Dendritic cell treated with granulocyte-macrophage colony-stimulating factor and Interleukin-4, amounts not matched to agents 40 ng/mL and 50 ng/mL, for 4 days (primary cell): ENCODE data around the gene ADAMTS2.

Experiments
- H3K27ac Mint-ChIP-seq: one replicate; pipeline ENCODE4 v1.8.0; 2022; ENCODE audit warnings: mild to moderate bottlenecking, mixed read lengths
- H3K27me3 Mint-ChIP-seq: one replicate; pipeline ENCODE4 v1.8.0; 2022; ENCODE audit warnings: mild to moderate bottlenecking, mixed read lengths
- H3K36me3 Mint-ChIP-seq: one replicate; pipeline ENCODE4 v1.8.0; 2022; ENCODE audit warnings: low read depth, mixed read lengths
- H3K4me1 Mint-ChIP-seq: one replicate; pipeline ENCODE4 v1.8.0; 2022; ENCODE audit warnings: low read depth, mixed read lengths
- H3K4me3 Mint-ChIP-seq: one replicate; pipeline ENCODE4 v1.8.0; 2022; ENCODE audit warnings: mild to moderate bottlenecking, moderate library complexity, mixed read lengths
- H3K9me3 Mint-ChIP-seq: one replicate; pipeline ENCODE4 v1.8.0; 2022; ENCODE audit warnings: mixed read lengths
- intact Hi-C: fragments of 100-400 bp; cut with micrococcal nuclease; formaldehyde crosslinking; loops from one replicate; pipeline ENCODE4 v1.15.0; 2022

The ADAMTS2 gene

GRCh38 chr5:179149278-179149677, 196.0 kb downstream of the ADAMTS2 start:
- no peaks in the 10 kb centered on the region for H3K36me3 Mint-ChIP-seq
- no peak overlapping the region for H3K4me3 Mint-ChIP-seq
- intact Hi-C loops, result no loop called here
- no peaks in the 10 kb centered on the region for H3K4me1 Mint-ChIP-seq
- H3K27ac Mint-ChIP-seq, result no peak overlapping the region
- H3K27me3 Mint-ChIP-seq, result no peaks in the 10 kb centered on the region
- no peaks in the 10 kb centered on the region for H3K9me3 Mint-ChIP-seq

- Mint-ChIP-seq H3K4me3 (no peak overlapping the region), H3K4me1 (no peaks in the 10 kb centered on the region), H3K9me3 (no peaks in the 10 kb centered on the region), H3K27ac (no peak overlapping the region), H3K36me3 (no peaks in the 10 kb centered on the region), H3K27me3 (no peaks in the 10 kb centered on the region)
- intact Hi-C loops, result no loop called here
Observed at GRCh38 chr5:179148703-179149170, 196.5 kb downstream of the ADAMTS2 start.

GRCh38 chr5:179147991-179148702, 197.1 kb downstream of the ADAMTS2 start:
- H3K4me3 Mint-ChIP-seq, result no peak overlapping the region
- no peaks in the 10 kb centered on the region for H3K9me3 Mint-ChIP-seq
- H3K4me1 Mint-ChIP-seq, result no peaks in the 10 kb centered on the region
- H3K27ac Mint-ChIP-seq, result no peak overlapping the region
- intact Hi-C loops, result no loop called here
- no peaks in the 10 kb centered on the region for H3K27me3 Mint-ChIP-seq
- H3K36me3 Mint-ChIP-seq, result no peaks in the 10 kb centered on the region

GRCh38 chr5:179146277-179146676, 199.0 kb downstream of the ADAMTS2 start:
- H3K9me3 Mint-ChIP-seq, result no peaks in the 10 kb centered on the region
- H3K27me3 Mint-ChIP-seq, result no peaks in the 10 kb centered on the region
- no peak overlapping the region for H3K4me3 Mint-ChIP-seq
- H3K27ac Mint-ChIP-seq, result no peak overlapping the region
- intact Hi-C loops, result no loop called here
- H3K36me3 Mint-ChIP-seq, result no peaks in the 10 kb centered on the region
- no peaks in the 10 kb centered on the region for H3K4me1 Mint-ChIP-seq

GRCh38 chr5:179143446-179143845, 201.8 kb downstream of the ADAMTS2 start:
- intact Hi-C loops, result no loop called here
- H3K4me1 Mint-ChIP-seq, result no peaks in the 10 kb centered on the region
- no peak overlapping the region for H3K4me3 Mint-ChIP-seq
- H3K9me3 Mint-ChIP-seq, result no peaks in the 10 kb centered on the region
- H3K36me3 Mint-ChIP-seq, result no peaks in the 10 kb centered on the region
- no peak overlapping the region for H3K27ac Mint-ChIP-seq
- H3K27me3 Mint-ChIP-seq, result no peaks in the 10 kb centered on the region

GRCh38 chr5:179142434-179143198, 202.6 kb downstream of the ADAMTS2 start:
- Mint-ChIP-seq H3K27ac (no peak overlapping the region), H3K4me3 (no peak overlapping the region), H3K9me3 (no peaks in the 10 kb centered on the region), H3K36me3 (no peaks in the 10 kb centered on the region), H3K27me3 (no peaks in the 10 kb centered on the region), H3K4me1 (no peaks in the 10 kb centered on the region)
- intact Hi-C loops, result no loop called here

- Mint-ChIP-seq H3K27me3 (no peaks in the 10 kb centered on the region), H3K4me1 (no peaks in the 10 kb centered on the region), H3K27ac (no peak overlapping the region)
Observed at GRCh38 chr5:179141867-179142266, 203.4 kb downstream of the ADAMTS2 start.

GRCh38 chr5:179140293-179140692, 205.0 kb downstream of the ADAMTS2 start:
- H3K4me3 Mint-ChIP-seq, result no peak overlapping the region
- intact Hi-C loops, result no loop called here
- H3K9me3 Mint-ChIP-seq, result no peaks in the 10 kb centered on the region

More at GRCh38 chr5:179141867-179142266, 203.4 kb downstream of the ADAMTS2 start:
- intact Hi-C loops, result no loop called here
- H3K9me3 Mint-ChIP-seq, result no peaks in the 10 kb centered on the region
- H3K4me3 Mint-ChIP-seq, result no peak overlapping the region
- no peaks in the 10 kb centered on the region for H3K36me3 Mint-ChIP-seq

GRCh38 chr5:179139936-179140235, 205.4 kb downstream of the ADAMTS2 start:
- intact Hi-C loops, result no loop called here
- no peaks in the 10 kb centered on the region for H3K4me1 Mint-ChIP-seq

More at GRCh38 chr5:179140293-179140692, 205.0 kb downstream of the ADAMTS2 start:
- H3K4me1 Mint-ChIP-seq, result no peaks in the 10 kb centered on the region
- H3K27me3 Mint-ChIP-seq, result no peaks in the 10 kb centered on the region
- no peak overlapping the region for H3K27ac Mint-ChIP-seq
- no peaks in the 10 kb centered on the region for H3K36me3 Mint-ChIP-seq

GRCh38 chr5:179139111-179139935, 205.9 kb downstream of the ADAMTS2 start:
- Mint-ChIP-seq H3K36me3 (no peaks in the 10 kb centered on the region), H3K27ac (no peak overlapping the region), H3K9me3 (peaks cover 5% of the 10 kb centered on the region), H3K4me3 (no peak overlapping the region), H3K27me3 (no peaks in the 10 kb centered on the region), H3K4me1 (no peaks in the 10 kb centered on the region)
- intact Hi-C loops, result no loop called here

More at GRCh38 chr5:179139936-179140235, 205.4 kb downstream of the ADAMTS2 start:
- Mint-ChIP-seq H3K9me3 (no peaks in the 10 kb centered on the region), H3K27me3 (no peaks in the 10 kb centered on the region), H3K4me3 (no peak overlapping the region), H3K27ac (no peak overlapping the region), H3K36me3 (no peaks in the 10 kb centered on the region)

- Mint-ChIP-seq H3K4me1 (no peaks in the 10 kb centered on the region), H3K27me3 (no peaks in the 10 kb centered on the region), H3K27ac (no peak overlapping the region), H3K4me3 (no peak overlapping the region), H3K36me3 (no peaks in the 10 kb centered on the region), H3K9me3 (peaks cover 12% of the 10 kb centered on the region)
- intact Hi-C loops, result no loop called here
Observed at GRCh38 chr5:179138568-179138925, 206.7 kb downstream of the ADAMTS2 start.

- H3K27ac Mint-ChIP-seq, result no peak overlapping the region
- intact Hi-C loops, result no loop called here
- peaks cover 12% of the 10 kb centered on the region for H3K9me3 Mint-ChIP-seq
- no peak overlapping the region for H3K4me3 Mint-ChIP-seq
- no peaks in the 10 kb centered on the region for H3K4me1 Mint-ChIP-seq
- H3K27me3 Mint-ChIP-seq, result no peaks in the 10 kb centered on the region
- no peaks in the 10 kb centered on the region for H3K36me3 Mint-ChIP-seq
Observed at GRCh38 chr5:179137643-179138567, 207.4 kb downstream of the ADAMTS2 start.

- Mint-ChIP-seq H3K36me3 (no peaks in the 10 kb centered on the region), H3K4me1 (no peaks in the 10 kb centered on the region), H3K27ac (no peak overlapping the region), H3K9me3 (peaks cover 12% of the 10 kb centered on the region), H3K4me3 (no peak overlapping the region), H3K27me3 (no peaks in the 10 kb centered on the region)
- intact Hi-C loops, result no loop called here
Observed at GRCh38 chr5:179137016-179137642, 208.1 kb downstream of the ADAMTS2 start.
